CD14-positive monocyte (primary cell): ENCODE results near the gene C11orf91. TPM values are rescaled to one million over a fixed set of nuclear protein-coding genes. Genes with fewer than 3 reads are reported as not detected.

Experiments used
- DNase-seq, 3 donors: peaks; one replicate each; pipeline ENCODE4 v3.0.0-alpha.2; 2011 to 2022
- H2AFZ ChIP-seq: 2 replicates; pipeline ENCODE4 v1.6.0; 2012; ENCODE audit warnings: mild to moderate bottlenecking, low read depth, low read length, inconsistent platforms; ENCODE audit not compliant: insufficient read depth, poor library complexity, severe bottlenecking
- H3K27ac ChIP-seq, 2 donors: 1 replicate in 1 of 2; 2 replicates in 1 of 2; pipeline ENCODE4 v1.5.1; 2012 to 2013; ENCODE audit warnings: low read length in 2 of 2, control low read depth in 1 of 2, inconsistent platforms in 1 of 2, low read depth in 1 of 2, mild to moderate bottlenecking in 1 of 2
- H3K27me3 ChIP-seq, 2 donors: one replicate each; pipeline versions ENCODE4 v1.6.0 to v1.6.1; 2011 to 2013; ENCODE audit warnings: low read length in 2 of 2; ENCODE audit not compliant: control insufficient read depth in 2 of 2, insufficient read depth in 2 of 2
- H3K36me3 ChIP-seq, 2 donors: replicated peaks in 1 of 2; 1 replicate in 1 of 2; 2 replicates in 1 of 2; pipeline versions ENCODE4 v1.5.1 to v1.6.1; 2012 to 2013; ENCODE audit warnings: low read length in 2 of 2, control low read depth in 1 of 2, inconsistent platforms in 1 of 2, mild to moderate bottlenecking in 1 of 2; ENCODE audit not compliant: insufficient read depth in 2 of 2, control insufficient read depth in 1 of 2
- H3K4me1 ChIP-seq, 2 donors: 1 replicate in 1 of 2; 2 replicates in 1 of 2; pipeline versions ENCODE4 v1.5.1 to v1.6.1; 2012 to 2013; ENCODE audit warnings: low read length in 2 of 2, control low read depth in 1 of 2, inconsistent platforms in 1 of 2, mild to moderate bottlenecking in 1 of 2, moderate library complexity in 1 of 2; ENCODE audit not compliant: insufficient read depth in 2 of 2, control insufficient read depth in 1 of 2
- H3K4me2 ChIP-seq: replicated peaks from 2 replicates; pipeline ENCODE3; 2012; ENCODE audit warnings: low read length, moderate library complexity, mild to moderate bottlenecking; ENCODE audit not compliant: poor library complexity, severe bottlenecking; ENCODE audit errors: extremely low read depth
- H3K4me3 ChIP-seq, 3 experiments: fragments of 200-600 bp in 1 of 3; sonication (generic) in 1 of 3; replicated peaks in 1 of 3; 1 replicate in 2 of 3; 2 replicates in 1 of 3; pipeline ENCODE4 v1.5.1; 2011 to 2013; ENCODE audit warnings: low read length in 3 of 3, mild to moderate bottlenecking in 3 of 3, control low read depth in 2 of 3, low read depth in 2 of 3, inconsistent platforms in 1 of 3, moderate library complexity in 1 of 3
- H3K79me2 ChIP-seq: 2 replicates; pipeline ENCODE4 v1.6.0; 2012; ENCODE audit warnings: mild to moderate bottlenecking, control low read depth, inconsistent platforms, low read length, moderate library complexity; ENCODE audit not compliant: insufficient read depth
- H3K9ac ChIP-seq: 2 replicates; pipeline ENCODE4 v1.6.0; 2017; ENCODE audit warnings: low read length, mild to moderate bottlenecking; ENCODE audit not compliant: insufficient read depth, poor library complexity, severe bottlenecking
- H3K9me3 ChIP-seq, 2 donors: replicated peaks in 1 of 2; 1 replicate in 1 of 2; 2 replicates in 1 of 2; pipeline versions ENCODE4 v1.5.1 to v1.6.1; 2012 to 2013; ENCODE audit warnings: low read length in 2 of 2, control low read depth in 1 of 2; ENCODE audit not compliant: control insufficient read depth in 1 of 2, insufficient read depth in 1 of 2
- H4K20me1 ChIP-seq: 2 replicates; pipeline ENCODE4 v1.6.0; 2012; ENCODE audit warnings: mild to moderate bottlenecking, low read length, control low read depth, moderate library complexity; ENCODE audit not compliant: insufficient read depth
- H3K27ac Mint-ChIP-seq, 7 donors: one replicate each; pipeline ENCODE4 v1.8.0; 2020; ENCODE audit warnings: mild to moderate bottlenecking in 7 of 7, mixed read lengths in 7 of 7, moderate library complexity in 6 of 7, inconsistent platforms in 2 of 7
- H3K27me3 Mint-ChIP-seq, 3 donors: one replicate each; pipeline ENCODE4 v1.8.0; 2021 to 2022; ENCODE audit warnings: low read depth in 3 of 3, mild to moderate bottlenecking in 3 of 3, mixed read lengths in 3 of 3, moderate library complexity in 3 of 3, inconsistent platforms in 1 of 3
- H3K36me3 Mint-ChIP-seq, 2 donors: one replicate each; pipeline ENCODE4 v1.8.0; 2020; ENCODE audit warnings: mixed read lengths in 2 of 2, inconsistent platforms in 1 of 2, mild to moderate bottlenecking in 1 of 2
- H3K4me1 Mint-ChIP-seq: one replicate; pipeline ENCODE4 v1.8.0; 2020; ENCODE audit warnings: mild to moderate bottlenecking, mixed read lengths
- H3K4me3 Mint-ChIP-seq, 2 donors: one replicate each; pipeline ENCODE4 v1.8.0; 2020; ENCODE audit warnings: mild to moderate bottlenecking in 2 of 2, mixed read lengths in 2 of 2, moderate library complexity in 1 of 2
- H3K9me3 Mint-ChIP-seq, 7 donors: one replicate each; pipeline ENCODE4 v1.8.0; 2020 to 2022; ENCODE audit warnings: mixed read lengths in 7 of 7, mild to moderate bottlenecking in 6 of 7, moderate library complexity in 6 of 7, inconsistent platforms in 2 of 7
- CTCF ChIP-seq: fragments of 200-600 bp; IDR thresholded peaks from one replicate; pipeline ENCODE4 v1.8.0; 2022; ENCODE audit warnings: antibody characterized with exemption, mild to moderate bottlenecking
- WGBS: methylation state at CpG from one replicate; pipeline ENCODE4 v1.1.5; 2013; ENCODE audit warnings: missing lambda C conversion rate; ENCODE audit not compliant: insufficient coverage; 5-methylcytosine and 5-hydroxymethylcytosine counted together
- intact Hi-C, 2 donors: fragments of 100-400 bp; cut with micrococcal nuclease; formaldehyde crosslinking; loops; one replicate each; pipeline versions ENCODE4 v1.15.0 to v1.15.1; 2023
- polyA plus RNA-seq, 3 donors: library from polyadenylated mRNA; depleted of rRNA in 1 of 3; unstranded in 2 of 3; stranded (reverse) in 1 of 3; fragments of 300-500 nt in 2 of 3; fragments of >200 nt in 1 of 3; fragmentation: Illumina TruSeq in 2 of 3; gene quantifications; 1 replicate in 2 of 3; 2 replicates in 1 of 3; pipeline ENCODE4 v1.2.3, GENCODE V29; 2012 to 2021

The C11orf91 gene
- polyA plus RNA-seq, 3 donors: not detected

GRCh38 chr11:33736148-33736812 lies 35.7 kb upstream of the C11orf91 start, which contains the start of gene CD59:
Gene CD59 (minus strand): TSS chr11:33736423. CDS start chr11:33722445, 13,978 bp downstream.
- peak within 1 kb of the TSS in 4 of 7 donors; percentile 2 to 78 (median 50) for H3K27ac Mint-ChIP-seq
- H2AFZ ChIP-seq: peak within 1 kb of the TSS; percentile 96
- no peaks in the 10 kb centered on the region for H3K36me3 ChIP-seq
- H3K4me2 ChIP-seq: peak within 1 kb of the TSS; percentile 99
- peak within 1 kb of the TSS; percentile 87 to 94 for H3K4me3 Mint-ChIP-seq
- no peaks in the 10 kb centered on the region for H3K9me3 ChIP-seq
- H4K20me1 ChIP-seq: no peaks in the 10 kb centered on the region
- H3K36me3 Mint-ChIP-seq: peaks cover 0 to 2% of the 10 kb centered on the region in 2 donors
- H3K4me1 ChIP-seq: peaks cover 35 to 41% of the 10 kb centered on the region in 2 donors
- no peak for TF ChIP-seq CTCF
- H3K4me3 ChIP-seq: peak within 1 kb of the TSS; percentile 55 to 83 (median 76)
- peaks cover 11 to 30% of the 10 kb centered on the region in 2 donors for H3K27me3 ChIP-seq
- DNase-seq: peak; percentile 44 to 65 (median 53)
- peaks cover 0 to 3% (median 0%) of the 10 kb centered on the region in 7 donors for H3K9me3 Mint-ChIP-seq
- H3K9ac ChIP-seq: peak within 1 kb of the TSS; percentile 72
- peaks cover 38% of the 10 kb centered on the region for H3K4me1 Mint-ChIP-seq
- peaks cover 30 to 43% (median 33%) of the 10 kb centered on the region in 3 donors for H3K27me3 Mint-ChIP-seq
- peak within 1 kb of the TSS in 1 of 2 donors; percentile 12 for H3K27ac ChIP-seq
- WGBS: under 1% methylated on average over 46 of the region's 48 CpGs
- no peaks in the 10 kb centered on the region for H3K79me2 ChIP-seq
- intact Hi-C loops: loop anchor here in 1 of 2 donors (10.0 kb wide), 1 partner anchor 371 kb away; no protein-coding TSS in a partner anchor

- Histone ChIP-seq H3K79me2 (no peaks in the 10 kb centered on the region), H4K20me1 (no peaks in the 10 kb centered on the region), H2AFZ (peak overlapping the region; percentile 96), H3K4me3 (peak overlapping the region; percentile 55 to 83 (median 76)), H3K4me1 (peaks cover 35 to 42% of the 10 kb centered on the region in 2 donors), H3K4me2 (peak overlapping the region; percentile 99), H3K36me3 (no peaks in the 10 kb centered on the region), H3K27me3 (peaks cover 11 to 30% of the 10 kb centered on the region in 2 donors), H3K9ac (peak overlapping the region; percentile 72), H3K27ac (peak overlapping the region in 1 of 2 donors; percentile 12), H3K9me3 (no peaks in the 10 kb centered on the region)
- Mint-ChIP-seq H3K4me1 (peaks cover 38% of the 10 kb centered on the region), H3K27me3 (peaks cover 30 to 43% (median 33%) of the 10 kb centered on the region in 3 donors), H3K4me3 (peak overlapping the region; percentile 87 to 94), H3K27ac (peak overlapping the region in 4 of 7 donors; percentile 2 to 78 (median 50)), H3K9me3 (peaks cover 0 to 3% (median 0%) of the 10 kb centered on the region in 7 donors), H3K36me3 (peaks cover 0 to 2% of the 10 kb centered on the region in 2 donors)
- DNase-seq: peak; percentile 34 to 50 (median 38)
- intact Hi-C loops: loop anchor here in 1 of 2 donors (10.0 kb wide), 1 partner anchor 371 kb away; no protein-coding TSS in a partner anchor
- TF ChIP-seq CTCF: peak; percentile 23
- WGBS: under 1% methylated on average over 41 of the region's 53 CpGs
These were observed 34.9 kb upstream of the C11orf91 start for GRCh38 chr11:33735271-33736147.
